GM18498 (cell line): ENCODE data around the gene FAT2.
"Not testable (repeated sequence)": the region's sequence is repeated elsewhere in the genome, so short reads cannot be mapped to it uniquely, and the experiment has no call there.

ENCODE experiments used
- ATAC-seq: cut with Tn5 transposase; IDR thresholded peaks from one replicate; pipeline ENCODE4 v1.9.1; 2021; ENCODE audit warnings: mild to moderate bottlenecking, moderate library complexity; ENCODE audit not compliant: unreplicated experiment

The FAT2 gene

GRCh38 chr5:151584057-151584937 is 6.8 kb downstream of the FAT2 start:
- ATAC-seq = no peak

GRCh38 chr5:151581812-151582583 is 9.1 kb downstream of the FAT2 start:
- no peak for ATAC-seq

GRCh38 chr5:151581347-151581746 is 9.8 kb downstream of the FAT2 start:
- no peak for ATAC-seq

- no peak for ATAC-seq
Observed at GRCh38 chr5:151580858-151581257, 10.3 kb downstream of the FAT2 start.

GRCh38 chr5:151580239-151580638 is 10.9 kb downstream of the FAT2 start:
- ATAC-seq = no peak

- ATAC-seq = not testable (repeated sequence)
Observed at GRCh38 chr5:151579146-151579545, 12.0 kb downstream of the FAT2 start.

GRCh38 chr5:151578326-151579025 is 12.7 kb downstream of the FAT2 start:
- ATAC-seq = no peak

GRCh38 chr5:151577566-151577965 is 13.6 kb downstream of the FAT2 start:
- no peak for ATAC-seq

- no peak for ATAC-seq
Observed at GRCh38 chr5:151574444-151574996, 16.6 kb downstream of the FAT2 start.

GRCh38 chr5:151572657-151573368 is 18.3 kb downstream of the FAT2 start:
- no peak for ATAC-seq

GRCh38 chr5:151571270-151572173 is 19.6 kb downstream of the FAT2 start:
- ATAC-seq = no peak

GRCh38 chr5:151570512-151571269 is 20.4 kb downstream of the FAT2 start:
- no peak for ATAC-seq

GRCh38 chr5:151570058-151570457 is 21.1 kb downstream of the FAT2 start:
- ATAC-seq = no peak

GRCh38 chr5:151569132-151570046 is 21.7 kb downstream of the FAT2 start:
- peak; percentile 65 for ATAC-seq

- no peak for ATAC-seq
Observed at GRCh38 chr5:151568036-151568435, 23.1 kb downstream of the FAT2 start.

GRCh38 chr5:151565971-151566370 is 25.2 kb downstream of the FAT2 start:
- no peak for ATAC-seq

GRCh38 chr5:151562019-151562707 is 29.0 kb downstream of the FAT2 start:
- ATAC-seq = no peak
